G401 (cell line): ENCODE results near the gene BZW1. TPM values are rescaled to one million over a fixed set of nuclear protein-coding genes. Genes with fewer than 3 reads are reported as not detected.
"Not testable (repeated sequence)": the region's sequence is repeated elsewhere in the genome, so short reads cannot be mapped to it uniquely, and the experiment has no call there.

Experiments
- DNase-seq: peaks from one replicate; pipeline ENCODE4 v3.0.0-alpha.2; 2015; ENCODE audit warnings: low spot score
- in situ Hi-C: cut with HindIII; loops from 2 replicates; pipeline ENCODE4 v1.10.0; 2016; ENCODE audit warnings: low sequenced_read_pairs, mixed read lengths
- total RNA-seq: library from RNA; depleted of rRNA; stranded (reverse); fragments of >200 nt; shearing (Covaris generic); gene quantifications from 2 replicates; pipeline ENCODE4 v1.2.3, GENCODE V29; 2014

The BZW1 gene
- total RNA-seq, 1 experiment from 2014 or later = 596 TPM

GRCh38 chr2:200788121-200788718, 23.5 kb upstream of the BZW1 start:
- in situ Hi-C loops = no loop called here
- DNase-seq = no peak

GRCh38 chr2:200790185-200790584, 21.5 kb upstream of the BZW1 start:
- no peak for DNase-seq
- in situ Hi-C loops = no loop called here

- no peak for DNase-seq
- in situ Hi-C loops = no loop called here
Measured at GRCh38 chr2:200791905-200792304, 19.8 kb upstream of the BZW1 start.

GRCh38 chr2:200794143-200794542, 17.6 kb upstream of the BZW1 start:
- no peak for DNase-seq
- in situ Hi-C loops = no loop called here

- no peak for DNase-seq
- in situ Hi-C loops = no loop called here
Measured at GRCh38 chr2:200795028-200795440, 16.7 kb upstream of the BZW1 start.

GRCh38 chr2:200796561-200796960, 15.1 kb upstream of the BZW1 start:
- no peak for DNase-seq
- in situ Hi-C loops = no loop called here

- no peak for DNase-seq
- in situ Hi-C loops = no loop called here
Measured at GRCh38 chr2:200797242-200797770, 14.4 kb upstream of the BZW1 start.

- in situ Hi-C loops = no loop called here
Measured at GRCh38 chr2:200798514-200798913, 13.2 kb upstream of the BZW1 start.

GRCh38 chr2:200800458-200800857, 11.3 kb upstream of the BZW1 start:
- in situ Hi-C loops = no loop called here
- DNase-seq = no peak

More at GRCh38 chr2:200798514-200798913, 13.2 kb upstream of the BZW1 start:
- DNase-seq = no peak

GRCh38 chr2:200801431-200801830, 10.3 kb upstream of the BZW1 start:
- in situ Hi-C loops, DNase-seq: not testable (repeated sequence)

GRCh38 chr2:200809506-200810251, 2.0 kb upstream of the BZW1 start:
- in situ Hi-C loops = no loop called here
- DNase-seq = no peak

- no peak for DNase-seq
Measured at GRCh38 chr2:200810252-200810997, 1.3 kb upstream of the BZW1 start.

GRCh38 chr2:200810998-200811332, 745 bp upstream of the BZW1 start:
- in situ Hi-C loops = no loop called here

More at GRCh38 chr2:200810252-200810997, 1.3 kb upstream of the BZW1 start:
- in situ Hi-C loops = no loop called here

GRCh38 chr2:200812122-200813022, 662 bp downstream of the BZW1 start:
- DNase-seq = peak; percentile 14
- in situ Hi-C loops = no loop called here

More at GRCh38 chr2:200810998-200811332, 745 bp upstream of the BZW1 start:
- DNase-seq = no peak

GRCh38 chr2:200814276-200814815, 2.6 kb downstream of the BZW1 start:
- no peak for DNase-seq
- in situ Hi-C loops = no loop called here

GRCh38 chr2:200814917-200815316, 3.2 kb downstream of the BZW1 start:
- in situ Hi-C loops = no loop called here
- DNase-seq = no peak

- DNase-seq, in situ Hi-C loops: not testable (repeated sequence)
Measured at GRCh38 chr2:200818732-200819131, 7.0 kb downstream of the BZW1 start.

- DNase-seq = no peak
- in situ Hi-C loops = no loop called here
Measured at GRCh38 chr2:200820573-200821234, 9.0 kb downstream of the BZW1 start.
